Bronchial epithelial cell (primary cell): ENCODE results near the gene CDH26. TPM values are rescaled to one million over a fixed set of nuclear protein-coding genes. Genes with fewer than 3 reads are reported as not detected.

ENCODE experiments used
- DNase-seq: peaks from one replicate; pipeline ENCODE4 v3.0.0-alpha.2; 2010; ENCODE audit warnings: low read depth
- FAIRE-seq: peaks from 2 replicates; lab custom pipeline; 2011; peaks lifted over from hg19 to GRCh38; lab: Jason Lieb, UNC
- H3K27me3 ChIP-seq: 2 replicates; pipeline ENCODE4 v1.5.1; 2011; ENCODE audit warnings: low read length; ENCODE audit not compliant: control insufficient read depth, insufficient read depth
- H3K36me3 ChIP-seq: 2 replicates; pipeline ENCODE4 v1.5.1; 2011; ENCODE audit warnings: low read length; ENCODE audit not compliant: control insufficient read depth, insufficient read depth
- H3K4me3 ChIP-seq: 2 replicates; pipeline ENCODE4 v1.5.1; 2011; ENCODE audit warnings: mild to moderate bottlenecking, low read depth, low read length, control low read depth
- CTCF ChIP-seq: IDR thresholded peaks from 2 replicates; pipeline ENCODE4 v1.5.1; 2011; ENCODE audit warnings: mild to moderate bottlenecking, moderate library complexity, low read length, control low read depth, inconsistent platforms; ENCODE audit not compliant: insufficient read depth, severe bottlenecking
- total RNA-seq: library from RNA; depleted of rRNA; stranded (reverse); fragments of >200 nt; gene quantifications from 2 replicates; pipeline ENCODE4 v1.2.1, GENCODE V29; 2014

CDH26 gene
- total RNA-seq, 1 donor from 2014 or later, result 2.4 TPM

GRCh38 chr20:60046011-60046413, 87.8 kb downstream of the CDH26 start:
- TF ChIP-seq CTCF, result no peak
- Histone ChIP-seq H3K27me3 (no peaks in the 10 kb centered on the region), H3K36me3 (no peaks in the 10 kb centered on the region), H3K4me3 (no peak overlapping the region)
- FAIRE-seq, result peak; percentile 70
- DNase-seq, result peak; percentile 6

GRCh38 chr20:60046436-60046835, 88.2 kb downstream of the CDH26 start:
- Histone ChIP-seq H3K27me3 (no peaks in the 10 kb centered on the region), H3K4me3 (no peak overlapping the region), H3K36me3 (no peaks in the 10 kb centered on the region)
- no peak for FAIRE-seq
- no peak for DNase-seq
- TF ChIP-seq CTCF, result no peak

GRCh38 chr20:60046860-60047259, 88.6 kb downstream of the CDH26 start:
- no peak for DNase-seq
- TF ChIP-seq CTCF, result no peak
- H3K27me3 ChIP-seq, result no peaks in the 10 kb centered on the region
- H3K4me3 ChIP-seq, result no peak overlapping the region
- no peak for FAIRE-seq
- H3K36me3 ChIP-seq, result no peaks in the 10 kb centered on the region

- DNase-seq (no peak), FAIRE-seq (no peak)
- Histone ChIP-seq H3K27me3 (no peaks in the 10 kb centered on the region), H3K4me3 (no peak overlapping the region), H3K36me3 (no peaks in the 10 kb centered on the region)
- TF ChIP-seq CTCF, result no peak
Measured at GRCh38 chr20:60048634-60049521, 90.7 kb downstream of the CDH26 start.

GRCh38 chr20:60049601-60050000, 91.4 kb downstream of the CDH26 start:
- Histone ChIP-seq H3K36me3 (no peaks in the 10 kb centered on the region), H3K4me3 (no peak overlapping the region), H3K27me3 (no peaks in the 10 kb centered on the region)
- DNase-seq (peak; percentile 79), FAIRE-seq (no peak)
- TF ChIP-seq CTCF, result no peak
